Fibroblast of lung (primary cell): ENCODE measurements around the gene NHSL1. TPM values are rescaled to one million over a fixed set of nuclear protein-coding genes. Genes with fewer than 3 reads are reported as not detected.

Source experiments
- DNase-seq, 2 donors: peaks; one replicate each; pipeline versions ENCODE4 v3.0.0 to v3.0.0-alpha.2; 2010; ENCODE audit warnings: low read depth in 2 of 2
- H2AFZ ChIP-seq: 2 replicates; pipeline ENCODE4 v1.5.1; 2012; ENCODE audit warnings: low read length, control low read depth, inconsistent platforms
- H3K27ac ChIP-seq: 2 replicates; pipeline ENCODE4 v1.5.1; 2011; ENCODE audit warnings: low read length, control low read depth; ENCODE audit not compliant: insufficient read depth
- H3K27me3 ChIP-seq: 2 replicates; pipeline ENCODE4 v1.5.1; 2011; ENCODE audit warnings: mild to moderate bottlenecking, low read length; ENCODE audit not compliant: control insufficient read depth, insufficient read depth
- H3K36me3 ChIP-seq: 2 replicates; pipeline ENCODE4 v1.5.1; 2011; ENCODE audit warnings: low read length; ENCODE audit not compliant: control insufficient read depth, insufficient read depth
- H3K4me1 ChIP-seq: 2 replicates; pipeline ENCODE4 v1.5.1; 2011; ENCODE audit warnings: low read length; ENCODE audit not compliant: control insufficient read depth, insufficient read depth; ENCODE audit errors: extremely low read depth
- H3K4me2 ChIP-seq: 2 replicates; pipeline ENCODE4 v1.5.1; 2011; ENCODE audit warnings: low read length, control low read depth; ENCODE audit not compliant: insufficient read depth; ENCODE audit errors: extremely low read depth
- H3K4me3 ChIP-seq, 4 experiments: fragments of 200-600 bp in 1 of 4; sonication (generic) in 1 of 4; replicated peaks in 1 of 4; 2 replicates each; pipeline ENCODE4 v1.5.1; 2011 to 2016; ENCODE audit warnings: low read length in 4 of 4, low read depth in 3 of 4, mild to moderate bottlenecking in 3 of 4, control low read depth in 2 of 4, inconsistent platforms in 1 of 4, mixed read lengths in 1 of 4; ENCODE audit not compliant: insufficient read depth in 1 of 4; ENCODE audit errors: control extremely low read depth in 1 of 4
- H3K79me2 ChIP-seq: 2 replicates; pipeline ENCODE4 v1.5.1; 2012; ENCODE audit warnings: mild to moderate bottlenecking, low read length, inconsistent platforms; ENCODE audit not compliant: control insufficient read depth, insufficient read depth
- H3K9ac ChIP-seq: 2 replicates; pipeline ENCODE4 v1.5.1; 2011; ENCODE audit warnings: mild to moderate bottlenecking, low read length, control low read depth; ENCODE audit not compliant: insufficient read depth
- H3K9me3 ChIP-seq: 2 replicates; pipeline ENCODE4 v1.5.1; 2012; ENCODE audit warnings: low read depth, low read length; ENCODE audit not compliant: control insufficient read depth, insufficient read depth
- H4K20me1 ChIP-seq: 2 replicates; pipeline ENCODE4 v1.5.1; 2011; ENCODE audit warnings: low read length; ENCODE audit not compliant: control insufficient read depth, insufficient read depth; ENCODE audit errors: extremely low read depth
- CTCF ChIP-seq, 2 donors: IDR thresholded peaks in 1 of 2; conservative IDR thresholded peaks in 1 of 2; 1 replicate in 1 of 2; 2 replicates in 1 of 2; pipeline ENCODE4 v1.5.1; 2011 to 2012; ENCODE audit warnings: low read length in 2 of 2, control low read depth in 1 of 2, inconsistent platforms in 1 of 2, low read depth in 1 of 2, mild to moderate bottlenecking in 1 of 2
- EZH2 ChIP-seq: IDR thresholded peaks from 2 replicates; pipeline ENCODE4 v1.5.1; 2012; ENCODE audit warnings: low read length, control low read depth, mild to moderate bottlenecking; ENCODE audit errors: missing control alignments
- polyA plus RNA-seq, 2 donors: library from polyadenylated mRNA; depleted of rRNA in 1 of 2; stranded (reverse) in 1 of 2; unstranded in 1 of 2; fragments of >200 nt; gene quantifications; 2 replicates each; pipeline ENCODE4 v1.2.1, GENCODE V29; 2011 to 2012; ENCODE audit warnings: missing spikeins in 1 of 2
- total RNA-seq: library from RNA; depleted of rRNA; stranded (reverse); fragments of >200 nt; gene quantifications from 2 replicates; pipeline ENCODE4 v1.2.1, GENCODE V29; 2014

Gene NHSL1
- total and polyA plus RNA-seq, 2 donors (not counting 1 experiment from before 2014, with no cell fraction given): 9.5 to 10.6 TPM

DNA sequence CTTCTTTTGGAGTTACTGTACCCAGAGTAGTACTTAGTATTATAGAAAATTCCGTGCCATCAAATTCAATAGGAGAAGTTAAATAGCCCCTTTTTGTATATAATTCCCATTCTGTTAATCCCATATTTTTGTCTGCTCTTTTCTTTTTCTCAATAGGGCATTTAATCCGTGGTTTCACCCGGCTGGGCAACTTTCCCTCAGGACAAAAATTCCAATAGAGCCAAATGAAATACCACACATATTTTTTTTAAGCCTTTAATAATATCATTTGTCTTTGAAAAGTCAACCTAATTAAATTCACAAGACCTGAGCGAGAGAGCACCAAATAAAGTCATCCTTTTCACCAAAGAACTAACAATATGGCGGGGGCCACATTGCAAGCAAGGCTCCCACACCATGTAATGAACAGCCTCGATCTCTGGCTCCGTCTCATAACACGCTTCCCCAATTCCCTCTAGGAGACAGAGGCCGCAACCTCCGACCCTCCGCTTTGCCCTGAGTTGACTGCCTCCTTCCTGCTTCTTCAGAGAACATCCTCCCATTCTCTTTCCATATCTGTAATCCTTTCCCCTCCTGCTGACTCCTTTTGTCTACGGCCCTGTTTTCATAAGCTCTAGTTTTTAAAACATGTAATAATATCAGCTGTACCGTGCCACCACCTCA is 13.6 kb downstream of the NHSL1 start:
- H3K4me1 ChIP-seq: no peaks in the 10 kb centered on the region
- H3K27me3 ChIP-seq: no peaks in the 10 kb centered on the region
- DNase-seq: no peak
- no peaks in the 10 kb centered on the region for H3K9me3 ChIP-seq
- no peaks in the 10 kb centered on the region for H4K20me1 ChIP-seq
- no peak overlapping the region for H3K27ac ChIP-seq
- no peak overlapping the region for H3K9ac ChIP-seq
- H3K79me2 ChIP-seq: no peaks in the 10 kb centered on the region
- H3K4me2 ChIP-seq: no peak overlapping the region
- peak overlapping the region in 1 of 4 experiments; percentile 42 for H3K4me3 ChIP-seq
- TF ChIP-seq CTCF (conservative IDR thresholded peaks at IDR 0.05 in 1 of 2, IDR thresholded peaks at IDR 0.05 in 1 of 2; ENCODE audit: low read depth in 1 of 2, low read length in 2 of 2) (no peak), EZH2 (no peak)
- H3K36me3 ChIP-seq: no peaks in the 10 kb centered on the region
- no peak overlapping the region for H2AFZ ChIP-seq

DNA sequence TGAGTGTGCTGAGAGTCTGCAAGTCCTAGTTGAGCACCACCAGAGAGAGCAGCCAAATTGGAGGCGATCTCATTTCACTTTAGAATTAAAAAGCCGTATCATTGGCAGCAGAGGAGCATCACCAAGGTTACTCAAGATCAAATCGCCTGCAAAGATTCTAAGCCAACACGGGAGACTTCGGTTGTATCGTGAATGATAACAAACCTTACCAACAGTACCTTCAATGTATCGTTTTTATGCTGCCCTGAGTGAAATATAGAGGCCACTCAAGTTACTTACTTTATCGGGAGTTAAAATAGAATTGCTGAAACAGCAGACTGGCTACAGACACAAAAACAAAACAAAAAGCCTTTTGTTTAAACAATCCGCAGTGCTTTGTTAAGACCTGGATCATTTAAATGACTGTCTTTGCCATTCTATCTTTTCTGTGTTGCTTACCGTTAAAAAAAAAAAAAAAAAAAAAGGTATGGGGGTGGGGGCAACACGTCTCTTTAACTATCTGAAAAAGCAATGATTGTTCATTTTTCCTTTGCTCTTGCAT is 14.2 kb downstream of the NHSL1 start:
- H3K27ac ChIP-seq: no peak overlapping the region
- H3K27me3 ChIP-seq: no peaks in the 10 kb centered on the region
- no peaks in the 10 kb centered on the region for H3K36me3 ChIP-seq
- H3K9ac ChIP-seq: no peak overlapping the region
- H3K79me2 ChIP-seq: no peaks in the 10 kb centered on the region
- TF ChIP-seq EZH2 (no peak), CTCF (conservative IDR thresholded peaks at IDR 0.05 in 1 of 2, IDR thresholded peaks at IDR 0.05 in 1 of 2; ENCODE audit: low read depth in 1 of 2, low read length in 2 of 2) (no peak)
- peak overlapping the region; percentile 59 for H3K4me2 ChIP-seq
- DNase-seq: peak; percentile 30 to 53
- H3K4me3 ChIP-seq: peak overlapping the region in 3 of 4 experiments; percentile 18 to 42 (median 41)
- no peaks in the 10 kb centered on the region for H3K9me3 ChIP-seq
- H3K4me1 ChIP-seq: no peaks in the 10 kb centered on the region
- no peaks in the 10 kb centered on the region for H4K20me1 ChIP-seq
- peak overlapping the region; percentile 24 for H2AFZ ChIP-seq

- H3K4me1 ChIP-seq: no peaks in the 10 kb centered on the region
- H3K4me2 ChIP-seq: no peak overlapping the region
- H3K9me3 ChIP-seq: no peaks in the 10 kb centered on the region
- no peak overlapping the region for H2AFZ ChIP-seq
- no peaks in the 10 kb centered on the region for H3K36me3 ChIP-seq
- H3K27ac ChIP-seq: no peak overlapping the region
- H4K20me1 ChIP-seq: no peaks in the 10 kb centered on the region
- H3K9ac ChIP-seq: no peak overlapping the region
- no peaks in the 10 kb centered on the region for H3K27me3 ChIP-seq
- no peaks in the 10 kb centered on the region for H3K79me2 ChIP-seq
- no peak for TF ChIP-seq EZH2
- no peak for TF ChIP-seq CTCF (conservative IDR thresholded peaks at IDR 0.05 in 1 of 2, IDR thresholded peaks at IDR 0.05 in 1 of 2; ENCODE audit: low read depth in 1 of 2, low read length in 2 of 2)
- DNase-seq: no peak
- no peak overlapping the region for H3K4me3 ChIP-seq
Observed at GRCh38 chr6:138484018-138484731, 15.1 kb downstream of the NHSL1 start.
